Activated naive CD4-positive, alpha-beta T cell treated with anti-CD3 and anti-CD28 coated beads for 36 hours (primary cell): ENCODE results near the gene ACTR2. TPM values are rescaled to one million over a fixed set of nuclear protein-coding genes. Genes with fewer than 3 reads are reported as not detected.
"Not testable (repeated sequence)": the region's sequence is repeated elsewhere in the genome, so short reads cannot be mapped to it uniquely, and the experiment has no call there.

Experiments
- CTCF ChIA-PET: fragments of 350-600 bp; sonication (Branson Sonifier 250); formaldehyde crosslinking; loops from one replicate; lab custom pipeline; 2021; ENCODE audit warnings: antibody characterized with exemption; lab: Charles Lee
- DNase-seq: peaks from one replicate; pipeline ENCODE4 v3.0.0-alpha.2; 2020
- H3K27ac Mint-ChIP-seq: one replicate; pipeline ENCODE4 v1.8.0; 2021; ENCODE audit warnings: mild to moderate bottlenecking, mixed read lengths
- H3K27me3 Mint-ChIP-seq: one replicate; pipeline ENCODE4 v1.8.0; 2021; ENCODE audit warnings: low read depth, mixed read lengths
- H3K36me3 Mint-ChIP-seq: one replicate; pipeline ENCODE4 v1.8.0; 2021; ENCODE audit warnings: low read depth, mixed read lengths
- H3K4me1 Mint-ChIP-seq: one replicate; pipeline ENCODE4 v1.8.0; 2021; ENCODE audit warnings: low read depth, mixed read lengths
- H3K4me3 Mint-ChIP-seq: one replicate; pipeline ENCODE4 v1.8.0; 2021; ENCODE audit warnings: mild to moderate bottlenecking, moderate library complexity, mixed read lengths
- H3K9me3 Mint-ChIP-seq: one replicate; pipeline ENCODE4 v1.8.0; 2021; ENCODE audit warnings: mixed read lengths
- intact Hi-C: fragments of 100-400 bp; cut with micrococcal nuclease; formaldehyde crosslinking; loops from one replicate; pipeline ENCODE4 v1.15.1; 2023
- total RNA-seq, 2 experiments: library from RNA; stranded (reverse); gene quantifications; one replicate each; pipeline ENCODE4 v1.2.3, GENCODE V29; 2021

The ACTR2 gene
- total RNA-seq, 2 experiments from 2014 or later, result 358 to 366 TPM

- H3K27ac Mint-ChIP-seq, result no peak overlapping the region
- peaks cover 2% of the 10 kb centered on the region for H3K36me3 Mint-ChIP-seq
- no peaks in the 10 kb centered on the region for H3K9me3 Mint-ChIP-seq
- CTCF ChIA-PET, result no interaction called here
- intact Hi-C loops, result no loop called here
- H3K4me3 Mint-ChIP-seq, result no peak overlapping the region
- no peak for DNase-seq
- H3K4me1 Mint-ChIP-seq, result no peaks in the 10 kb centered on the region
- no peaks in the 10 kb centered on the region for H3K27me3 Mint-ChIP-seq
Measured at GRCh38 chr2:65204461-65205210, 23.0 kb upstream of the ACTR2 start.

GRCh38 chr2:65212115-65212514 lies 15.5 kb upstream of the ACTR2 start:
- H3K4me3 Mint-ChIP-seq, result no peak overlapping the region
- CTCF ChIA-PET, result interaction anchor here (1.3 kb wide), 1 partner anchor 148 kb away, joined by 3 read pairs; no protein-coding TSS in a partner anchor

GRCh38 chr2:65212619-65213018 lies 15.0 kb upstream of the ACTR2 start:
- Mint-ChIP-seq H3K27me3 (no peaks in the 10 kb centered on the region), H3K36me3 (no peaks in the 10 kb centered on the region), H3K9me3 (no peaks in the 10 kb centered on the region), H3K4me3 (no peak overlapping the region), H3K4me1 (no peaks in the 10 kb centered on the region), H3K27ac (no peak overlapping the region)
- CTCF ChIA-PET, result no interaction called here
- DNase-seq, result no peak
- intact Hi-C loops, result no loop called here

More at GRCh38 chr2:65212115-65212514, 15.5 kb upstream of the ACTR2 start:
- Mint-ChIP-seq H3K27me3 (no peaks in the 10 kb centered on the region), H3K27ac (no peak overlapping the region), H3K9me3 (no peaks in the 10 kb centered on the region), H3K4me1 (no peaks in the 10 kb centered on the region), H3K36me3 (no peaks in the 10 kb centered on the region)
- intact Hi-C loops, result no loop called here
- DNase-seq, result no peak

GRCh38 chr2:65213035-65213434 lies 14.6 kb upstream of the ACTR2 start:
- no peak for DNase-seq
- no peaks in the 10 kb centered on the region for H3K27me3 Mint-ChIP-seq
- no peaks in the 10 kb centered on the region for H3K4me1 Mint-ChIP-seq
- intact Hi-C loops, result no loop called here
- H3K9me3 Mint-ChIP-seq, result no peaks in the 10 kb centered on the region
- no peaks in the 10 kb centered on the region for H3K36me3 Mint-ChIP-seq
- CTCF ChIA-PET, result no interaction called here
- no peak overlapping the region for H3K4me3 Mint-ChIP-seq
- H3K27ac Mint-ChIP-seq, result no peak overlapping the region

GRCh38 chr2:65214361-65214760 lies 13.3 kb upstream of the ACTR2 start:
- peaks cover 3% of the 10 kb centered on the region for H3K36me3 Mint-ChIP-seq
- DNase-seq, result no peak
- H3K9me3 Mint-ChIP-seq, result no peaks in the 10 kb centered on the region
- CTCF ChIA-PET, result interaction anchor here (0.6 kb wide), 1 partner anchor 15 kb away, joined by 6 read pairs; no protein-coding TSS in a partner anchor
- H3K27me3 Mint-ChIP-seq, result no peaks in the 10 kb centered on the region
- no peak overlapping the region for H3K27ac Mint-ChIP-seq
- intact Hi-C loops, result no loop called here
- H3K4me1 Mint-ChIP-seq, result no peaks in the 10 kb centered on the region
- no peak overlapping the region for H3K4me3 Mint-ChIP-seq

GRCh38 chr2:65214843-65215242 lies 12.8 kb upstream of the ACTR2 start:
- intact Hi-C loops, result no loop called here
- no peaks in the 10 kb centered on the region for H3K9me3 Mint-ChIP-seq
- peaks cover 4% of the 10 kb centered on the region for H3K36me3 Mint-ChIP-seq
- no peak for DNase-seq
- no peak overlapping the region for H3K27ac Mint-ChIP-seq
- no peaks in the 10 kb centered on the region for H3K27me3 Mint-ChIP-seq
- H3K4me1 Mint-ChIP-seq, result no peaks in the 10 kb centered on the region
- CTCF ChIA-PET, result interaction anchor here (0.6 kb wide), 1 partner anchor 14 kb away, joined by 6 read pairs; no protein-coding TSS in a partner anchor
- no peak overlapping the region for H3K4me3 Mint-ChIP-seq

GRCh38 chr2:65215946-65216345 lies 11.7 kb upstream of the ACTR2 start:
- no peaks in the 10 kb centered on the region for H3K4me1 Mint-ChIP-seq
- H3K27me3 Mint-ChIP-seq, result no peaks in the 10 kb centered on the region
- H3K27ac Mint-ChIP-seq, result no peak overlapping the region
- H3K9me3 Mint-ChIP-seq, result no peaks in the 10 kb centered on the region
- peaks cover 7% of the 10 kb centered on the region for H3K36me3 Mint-ChIP-seq
- intact Hi-C loops, result no loop called here
- H3K4me3 Mint-ChIP-seq, result no peak overlapping the region
- no peak for DNase-seq
- CTCF ChIA-PET, result interaction anchor here (0.8 kb wide), 1 partner anchor 87 kb away, joined by 3 read pairs; no protein-coding TSS in a partner anchor

GRCh38 chr2:65220432-65221131 lies 7.0 kb upstream of the ACTR2 start:
- Mint-ChIP-seq H3K27ac (no peak overlapping the region), H3K4me3 (no peak overlapping the region), H3K27me3 (no peaks in the 10 kb centered on the region), H3K4me1 (peaks cover 2% of the 10 kb centered on the region), H3K9me3 (no peaks in the 10 kb centered on the region), H3K36me3 (peaks cover 7% of the 10 kb centered on the region)
- no peak for DNase-seq
- CTCF ChIA-PET, result no interaction called here
- intact Hi-C loops, result no loop called here

- H3K27me3 Mint-ChIP-seq, intact Hi-C loops, H3K36me3 Mint-ChIP-seq, DNase-seq, CTCF ChIA-PET, H3K4me1 Mint-ChIP-seq, H3K9me3 Mint-ChIP-seq, H3K27ac Mint-ChIP-seq, H3K4me3 Mint-ChIP-seq: not testable (repeated sequence)
Measured at GRCh38 chr2:65221275-65221674, 6.4 kb upstream of the ACTR2 start.

GRCh38 chr2:65227020-65227455 lies 593 bp upstream of the ACTR2 start:
- Mint-ChIP-seq H3K27ac (peak overlapping the region; percentile 99), H3K4me3 (peak overlapping the region; percentile 98), H3K36me3 (peaks cover 5% of the 10 kb centered on the region), H3K4me1 (peaks cover 35% of the 10 kb centered on the region), H3K9me3 (no peaks in the 10 kb centered on the region), H3K27me3 (no peaks in the 10 kb centered on the region)
- DNase-seq, result peak; percentile 26
- CTCF ChIA-PET, result interaction anchor here (1.6 kb wide), 1 partner anchor 162 kb away, joined by 10 read pairs; no protein-coding TSS in a partner anchor
- intact Hi-C loops, result loop anchor here (1.0 to 2.0 kb wide), 8 partner anchors 74 to 702 kb away; partner anchors contain the start of genes AFTPH, RAB1A, SLC1A4 and SPRED2

GRCh38 chr2:65228263-65228750 lies 676 bp downstream of the ACTR2 start:
- DNase-seq, result peak; percentile 56
- Mint-ChIP-seq H3K27ac (peak overlapping the region; percentile 99), H3K4me3 (peak overlapping the region; percentile 98), H3K36me3 (peaks cover 10% of the 10 kb centered on the region), H3K27me3 (no peaks in the 10 kb centered on the region), H3K4me1 (peaks cover 46% of the 10 kb centered on the region), H3K9me3 (no peaks in the 10 kb centered on the region)
- intact Hi-C loops, result no loop called here
- CTCF ChIA-PET, result interaction anchor here (0.6 kb wide), 1 partner anchor 204 kb away, joined by 3 read pairs; no protein-coding TSS in a partner anchor

GRCh38 chr2:65231121-65231520 lies 3.5 kb downstream of the ACTR2 start:
- intact Hi-C loops, result no loop called here
- Mint-ChIP-seq H3K27me3 (no peaks in the 10 kb centered on the region), H3K36me3 (peaks cover 18% of the 10 kb centered on the region), H3K4me3 (no peak overlapping the region), H3K27ac (peak overlapping the region; percentile 86), H3K4me1 (peaks cover 61% of the 10 kb centered on the region), H3K9me3 (no peaks in the 10 kb centered on the region)
- no peak for DNase-seq
- CTCF ChIA-PET, result no interaction called here
